IMR-90 (cell line): ENCODE results near the gene COL4A1. TPM values are rescaled to one million over a fixed set of nuclear protein-coding genes. Genes with fewer than 3 reads are reported as not detected.

Experiments
- ATAC-seq: fragments of 200-7000 bp; cut with Tn5 transposase; 2 replicates; pipeline ENCODE4 v1.9.1; 2020; ENCODE audit warnings: low read depth, mild to moderate bottlenecking, moderate library complexity
- BruUV-seq: library from RNA; stranded (reverse); fragments of 400-500 nt; replicated peaks from 2 replicates; lab custom pipeline; 2021; lab: Mats Ljungman, UMichigan
- CTCF ChIA-PET: fragments of 300-600 bp; formaldehyde crosslinking; extraction: SDS; loops from one replicate; lab custom pipeline; 2021; ENCODE audit warnings: antibody characterized with exemption; lab: Yijun Ruan, JAX
- POLR2A ChIA-PET: fragments of 300-600 bp; sonication (Branson Sonifier 250); formaldehyde crosslinking; loops from one replicate; lab custom pipeline; 2022; ENCODE audit warnings: antibody characterized with exemption; ENCODE audit not compliant: unreplicated experiment; lab: Charles Lee
- DNase-seq: peaks from one replicate; pipeline ENCODE4 v3.0.0; 2013
- H2AFZ ChIP-seq: replicated peaks from 2 replicates; pipeline ENCODE3; 2013; ENCODE audit warnings: low read length, mild to moderate bottlenecking; ENCODE audit not compliant: poor library complexity
- H2AK5ac ChIP-seq: 2 replicates; pipeline ENCODE4 v1.6.1; 2013; ENCODE audit warnings: low read depth, low read length, inconsistent platforms
- H2AK9ac ChIP-seq: replicated peaks from 2 replicates; pipeline ENCODE3; 2013; ENCODE audit warnings: mild to moderate bottlenecking, low read depth, low read length, moderate library complexity; ENCODE audit not compliant: poor library complexity
- H2BK120ac ChIP-seq: 2 replicates; pipeline ENCODE4 v1.6.1; 2013; ENCODE audit warnings: low read depth, low read length, inconsistent platforms
- H2BK15ac ChIP-seq: 3 replicates; pipeline ENCODE4 v1.6.1; 2013; ENCODE audit warnings: low read depth, low read length, inconsistent platforms
- H2BK20ac ChIP-seq: 2 replicates; pipeline ENCODE4 v1.6.1; 2013; ENCODE audit warnings: low read depth, mild to moderate bottlenecking, inconsistent platforms, low read length, moderate library complexity
- H2BK5ac ChIP-seq: 2 replicates; pipeline ENCODE4 v1.6.1; 2013; ENCODE audit warnings: mild to moderate bottlenecking, low read depth, low read length, inconsistent platforms; ENCODE audit not compliant: poor library complexity, severe bottlenecking
- H3K14ac ChIP-seq: replicated peaks from 2 replicates; pipeline ENCODE4 v1.6.1; 2013; ENCODE audit warnings: low read depth, low read length, inconsistent platforms
- H3K18ac ChIP-seq: 2 replicates; pipeline ENCODE4 v1.6.1; 2013; ENCODE audit warnings: low read depth, low read length, control low read depth
- H3K23ac ChIP-seq: 2 replicates; pipeline ENCODE4 v1.6.1; 2013; ENCODE audit warnings: low read depth, low read length, inconsistent platforms
- H3K27ac ChIP-seq: 2 replicates; pipeline ENCODE4 v1.5.1; 2013; ENCODE audit warnings: mild to moderate bottlenecking, control low read depth, low read length; ENCODE audit not compliant: insufficient read depth
- H3K27me3 ChIP-seq: 2 replicates; pipeline ENCODE4 v1.6.1; 2013; ENCODE audit warnings: low read length; ENCODE audit not compliant: control insufficient read depth, insufficient read depth
- H3K36me3 ChIP-seq: 2 replicates; pipeline ENCODE4 v1.6.1; 2013; ENCODE audit warnings: low read length, mixed read lengths; ENCODE audit not compliant: control insufficient read depth, insufficient read depth
- H3K4ac ChIP-seq: 2 replicates; pipeline ENCODE4 v1.6.1; 2013; ENCODE audit warnings: low read depth, low read length, inconsistent platforms
- H3K4me1 ChIP-seq: 2 replicates; pipeline ENCODE4 v1.6.1; 2013; ENCODE audit warnings: low read length, mixed read lengths; ENCODE audit not compliant: control insufficient read depth, insufficient read depth
- H3K4me2 ChIP-seq: 2 replicates; pipeline ENCODE4 v1.6.1; 2013; ENCODE audit warnings: low read depth, mild to moderate bottlenecking, control low read depth, low read length, moderate library complexity
- H3K4me3 ChIP-seq: 2 replicates; pipeline ENCODE4 v1.5.1; 2013; ENCODE audit warnings: low read depth, mild to moderate bottlenecking, control low read depth, low read length, moderate library complexity; ENCODE audit not compliant: insufficient read depth
- H3K56ac ChIP-seq: 2 replicates; pipeline ENCODE4 v1.6.1; 2013; ENCODE audit warnings: low read length, inconsistent platforms; ENCODE audit not compliant: insufficient read depth; ENCODE audit errors: extremely low read depth
- H3K79me1 ChIP-seq, 2 experiments: 2 replicates each; pipeline ENCODE4 v1.6.1; 2013; ENCODE audit warnings: low read length in 2 of 2, inconsistent platforms in 1 of 2, low read depth in 1 of 2
- H3K9ac ChIP-seq: 2 replicates; pipeline ENCODE4 v1.6.1; 2013; ENCODE audit warnings: low read depth, low read length, control low read depth
- H3K9me1 ChIP-seq: 2 replicates; pipeline ENCODE4 v1.6.1; 2013; ENCODE audit warnings: low read length, inconsistent platforms; ENCODE audit not compliant: insufficient read depth
- H3K9me3 ChIP-seq: 2 replicates; pipeline ENCODE4 v1.6.1; 2013; ENCODE audit warnings: low read length; ENCODE audit not compliant: control insufficient read depth, insufficient read depth
- H4K20me1 ChIP-seq: 2 replicates; pipeline ENCODE4 v1.6.1; 2013; ENCODE audit warnings: low read length, inconsistent platforms; ENCODE audit not compliant: insufficient read depth
- H4K5ac ChIP-seq: 2 replicates; pipeline ENCODE4 v1.6.1; 2013; ENCODE audit warnings: mild to moderate bottlenecking, low read depth, low read length, control low read depth
- H4K8ac ChIP-seq, 2 experiments: 2 replicates each; pipeline ENCODE4 v1.6.1; 2013; ENCODE audit warnings: low read depth in 2 of 2, low read length in 2 of 2, control low read depth in 1 of 2, inconsistent platforms in 1 of 2
- H4K91ac ChIP-seq: 2 replicates; pipeline ENCODE4 v1.6.1; 2013; ENCODE audit warnings: low read depth, low read length, inconsistent platforms; ENCODE audit not compliant: insufficient read depth
- BHLHE40 ChIP-seq: fragments of 150-350 bp; IDR thresholded peaks from 2 replicates; pipeline ENCODE4 v1.6.1; 2016; ENCODE audit warnings: mild to moderate bottlenecking, low read depth, low read length
- CEBPB ChIP-seq: IDR thresholded peaks from 2 replicates; pipeline ENCODE4 v1.6.1; 2012; ENCODE audit warnings: low read depth, low read length, improper control_type of control experiment
- CHD1 ChIP-seq: IDR thresholded peaks from 2 replicates; pipeline ENCODE4 v1.6.1; 2012; ENCODE audit warnings: low read depth, low read length, improper control_type of control experiment
- CTCF ChIP-seq: conservative IDR thresholded peaks from 2 replicates; pipeline ENCODE4 v1.5.1; 2012; ENCODE audit warnings: mild to moderate bottlenecking, low read depth, low read length, improper control_type of control experiment
- FOS ChIP-seq: fragments of 150-350 bp; IDR thresholded peaks from 2 replicates; pipeline ENCODE4 v1.6.1; 2016; ENCODE audit warnings: low read depth, low read length
- MAFK ChIP-seq: IDR thresholded peaks from 2 replicates; pipeline ENCODE4 v1.6.1; 2012; ENCODE audit warnings: low read depth, low read length, improper control_type of control experiment
- MAZ ChIP-seq: IDR thresholded peaks from 2 replicates; pipeline ENCODE4 v1.6.1; 2012; ENCODE audit warnings: low read depth, mild to moderate bottlenecking, low read length, improper control_type of control experiment, moderate library complexity, borderline replicate concordance
- MXI1 ChIP-seq: IDR thresholded peaks from 2 replicates; pipeline ENCODE4 v1.6.1; 2012; ENCODE audit warnings: low read depth, mild to moderate bottlenecking, low read length, moderate library complexity, borderline replicate concordance
- NFE2L2 ChIP-seq: fragments of 150-350 bp; IDR thresholded peaks from 2 replicates; pipeline ENCODE4 v1.6.1; 2016; ENCODE audit warnings: low read depth, mild to moderate bottlenecking, low read length
- POLR2A ChIP-seq: IDR thresholded peaks from 2 replicates; pipeline ENCODE4 v1.6.1; 2012; ENCODE audit warnings: mild to moderate bottlenecking, low read depth, low read length
- RAD21 ChIP-seq: IDR thresholded peaks from 2 replicates; pipeline ENCODE4 v1.6.1; 2012; ENCODE audit warnings: low read length, improper control_type of control experiment
- RFX5 ChIP-seq: IDR thresholded peaks from 2 replicates; pipeline ENCODE4 v1.8.0; 2012; ENCODE audit warnings: low read depth, mild to moderate bottlenecking, low read length, moderate library complexity
- SMC3 ChIP-seq: fragments of 150-350 bp; IDR thresholded peaks from 2 replicates; pipeline ENCODE4 v1.6.1; 2016; ENCODE audit warnings: low read depth, mild to moderate bottlenecking, antibody characterized with exemption, low read length, moderate library complexity
- USF2 ChIP-seq: fragments of 150-350 bp; IDR thresholded peaks from 2 replicates; pipeline ENCODE4 v1.6.1; 2017; ENCODE audit warnings: mild to moderate bottlenecking, antibody characterized with exemption, low read length, low read depth
- WGBS, 2 experiments: methylation state at CpG; one replicate each; pipeline versions ENCODE4 v1.1.5 to v1.1.7; 2013; ENCODE audit warnings: missing lambda C conversion rate in 2 of 2; ENCODE audit not compliant: insufficient read length in 1 of 2; ENCODE audit errors: extremely low coverage in 2 of 2; 5-methylcytosine and 5-hydroxymethylcytosine counted together
- dilution Hi-C: fragments of 300-500 bp; cut with HindIII; formaldehyde crosslinking; loops from one replicate; pipeline ENCODE4 v1.14.3; 2018; ENCODE audit warnings: low sequenced_read_pairs; ENCODE audit not compliant: unreplicated experiment
- in situ Hi-C: fragments of 300-500 bp; cut with MboI; formaldehyde crosslinking; loops from 3 replicates; pipeline ENCODE4 v1.14.3; 2019; ENCODE audit warnings: low sequenced_read_pairs, inconsistent platforms, mixed read lengths
- intact Hi-C: fragments of 100-400 bp; cut with micrococcal nuclease; formaldehyde crosslinking; loops from 2 replicates; pipeline ENCODE4 v1.10.0; 2022
- polyA plus RNA-seq, 3 experiments: library from polyadenylated mRNA; depleted of rRNA; stranded (reverse); fragments of >200 nt; gene quantifications; 2 replicates each; pipeline ENCODE4 v1.2.3, GENCODE V29; 2012; ENCODE audit warnings: low replicate concordance in 1 of 3
- total RNA-seq: library from RNA; depleted of rRNA; stranded (reverse); fragments of >200 nt; gene quantifications from 2 replicates; pipeline ENCODE4 v1.2.3, GENCODE V29; 2012

The COL4A1 gene
- total and polyA plus RNA-seq, 2 of the 4 experiments (the other 2 are of a cell fraction) = 230 to 337 TPM

GRCh38 chr13:110197471-110197870, 109.5 kb downstream of the COL4A1 start (continued):
- no peak for TF ChIP-seq FOS
- TF ChIP-seq MAFK = no peak
- TF ChIP-seq CHD1 = no peak
- no peak for TF ChIP-seq MAZ

GRCh38 chr13:110197026-110197425, 109.9 kb downstream of the COL4A1 start:
- Histone ChIP-seq H3K9me3 (no peaks in the 10 kb centered on the region), H4K8ac (peak overlapping the region in 1 of 2 experiments; percentile 49; a peak in 1 of 4 replicates), H3K9ac (no peak overlapping the region), H2BK20ac (peak overlapping the region; percentile 43; the same call in 1 of the 2 replicates), H2BK15ac (no peak overlapping the region), H3K27me3 (no peaks in the 10 kb centered on the region), H3K4me2 (no peak overlapping the region), H3K14ac (peak overlapping the region; percentile 33), H3K9me1 (peaks cover 29% of the 10 kb centered on the region), H3K36me3 (peaks cover 68% of the 10 kb centered on the region), H2AK9ac (no peak overlapping the region), H2AK5ac (no peak overlapping the region), H2BK5ac (peak overlapping the region; percentile 63), H3K4ac (peak overlapping the region; percentile 14; the same call in 1 of the 2 replicates), H2BK120ac (0 out of 2 replicates have a peak overlapping the region, but pooled peaks have one; percentile 67), H3K4me3 (no peak overlapping the region), H3K4me1 (peaks cover 24% of the 10 kb centered on the region), H2AFZ (no peak overlapping the region), H3K18ac (peak overlapping the region; percentile 22), H3K56ac (no peak overlapping the region), H3K27ac (peak overlapping the region; percentile 77; the same call in 1 of the 2 replicates), H4K91ac (peak overlapping the region; percentile 8; the same call in 1 of the 2 replicates), H3K23ac (no peak overlapping the region), H4K5ac (peak overlapping the region; percentile 17; the same call in 1 of the 2 replicates), H4K20me1 (peaks cover 15% of the 10 kb centered on the region; the same call in 1 of the 2 replicates), H3K79me1 (peaks cover 18 to 63% of the 10 kb centered on the region in 2 experiments; a peak in 3 of 4 replicates)
- no TSS peak for BruUV-seq
- dilution Hi-C loops = no loop called here
- TF ChIP-seq BHLHE40 (no peak), MXI1 (no peak), NFE2L2 (no peak), CEBPB (no peak), CTCF (no peak), POLR2A (no peak), RAD21 (no peak), SMC3 (no peak), RFX5 (no peak), MAFK (no peak), USF2 (no peak)
- in situ Hi-C loops = no loop called here
- ChIA-PET POLR2A (no interaction called here), CTCF (no interaction called here)
- ATAC-seq (peak; percentile 31), DNase-seq (peak; percentile 57)
- WGBS, 2 experiments = 67% methylated on average over 2 of the region's 3 CpGs; no CpG with 5 or more reads in 1 of the 2 experiments
- intact Hi-C loops = no loop called here
